OCI-LY3 (cell line): ENCODE data around the gene SRP9.

Experiments
- H2AFZ ChIP-seq: fragments of 200-600, 300-600 bp; shearing (Covaris generic); 2 replicates; pipeline ENCODE4 v1.6.0; 2014; ENCODE audit warnings: antibody characterized with exemption, low read depth, low read length
- H3K27ac ChIP-seq: fragments of 200-600, 300-600 bp; sonication (generic); 2 replicates; pipeline ENCODE4 v1.5.1; 2014; ENCODE audit warnings: mild to moderate bottlenecking, low read length, moderate library complexity, mixed read lengths
- H3K27me3 ChIP-seq: fragments of 200-600, 300-600 bp; sonication (generic); 2 replicates; pipeline ENCODE4 v1.6.1; 2014; ENCODE audit warnings: low read depth, low read length, mixed read lengths
- H3K36me3 ChIP-seq: fragments of 200-600, 300-600 bp; sonication (generic); replicated peaks from 2 replicates; pipeline ENCODE3; 2014; ENCODE audit warnings: low read depth, low read length, mixed read lengths
- H3K4me1 ChIP-seq: fragments of 300-600, 200-600 bp; sonication (generic); 2 replicates; pipeline ENCODE4 v1.6.1; 2014; ENCODE audit warnings: low read length, mixed read lengths
- H3K4me2 ChIP-seq: fragments of 200-600, 300-600 bp; sonication (generic); 2 replicates; pipeline ENCODE4 v1.6.1; 2014; ENCODE audit warnings: low read length, mixed read lengths
- H3K4me3 ChIP-seq: fragments of 300-600, 200-600 bp; sonication (generic); 2 replicates; pipeline ENCODE4 v1.5.1; 2014; ENCODE audit warnings: antibody characterized with exemption, mild to moderate bottlenecking, low read length, moderate library complexity
- H3K79me2 ChIP-seq: fragments of 300-600, 200-600 bp; shearing (Covaris generic); 2 replicates; pipeline ENCODE4 v1.6.1; 2014; ENCODE audit warnings: mild to moderate bottlenecking, low read length, mixed read lengths
- H3K9ac ChIP-seq: fragments of 300-600, 200-600 bp; shearing (Covaris generic); 2 replicates; pipeline ENCODE4 v1.6.0; 2014; ENCODE audit warnings: mild to moderate bottlenecking, low read length, moderate library complexity
- H3K9me3 ChIP-seq: fragments of 200-600, 300-600 bp; shearing (Covaris generic); 2 replicates; pipeline ENCODE4 v1.6.1; 2014; ENCODE audit warnings: low read length, mixed read lengths; ENCODE audit not compliant: insufficient read depth
- H4K20me1 ChIP-seq: fragments of 200-600, 300-600 bp; sonication (generic); 2 replicates; pipeline ENCODE4 v1.6.1; 2016; ENCODE audit warnings: low read length, mixed read lengths; ENCODE audit not compliant: insufficient read depth
- EZH2phosphoT487 ChIP-seq: fragments of 200-600 bp; shearing (Covaris generic); IDR thresholded peaks from 2 replicates; pipeline ENCODE4 v1.6.1; 2018; ENCODE audit warnings: antibody characterized with exemption, mixed run types, low read depth
- TF ChIP-seq, protein P1 (sequence below): fragments of 200-600, 300-600 bp; sonication (generic); IDR thresholded peaks from 2 replicates; pipeline ENCODE4 v1.5.1; 2014; ENCODE audit warnings: antibody characterized with exemption, low read length, low read depth

SRP9 gene

DNA sequence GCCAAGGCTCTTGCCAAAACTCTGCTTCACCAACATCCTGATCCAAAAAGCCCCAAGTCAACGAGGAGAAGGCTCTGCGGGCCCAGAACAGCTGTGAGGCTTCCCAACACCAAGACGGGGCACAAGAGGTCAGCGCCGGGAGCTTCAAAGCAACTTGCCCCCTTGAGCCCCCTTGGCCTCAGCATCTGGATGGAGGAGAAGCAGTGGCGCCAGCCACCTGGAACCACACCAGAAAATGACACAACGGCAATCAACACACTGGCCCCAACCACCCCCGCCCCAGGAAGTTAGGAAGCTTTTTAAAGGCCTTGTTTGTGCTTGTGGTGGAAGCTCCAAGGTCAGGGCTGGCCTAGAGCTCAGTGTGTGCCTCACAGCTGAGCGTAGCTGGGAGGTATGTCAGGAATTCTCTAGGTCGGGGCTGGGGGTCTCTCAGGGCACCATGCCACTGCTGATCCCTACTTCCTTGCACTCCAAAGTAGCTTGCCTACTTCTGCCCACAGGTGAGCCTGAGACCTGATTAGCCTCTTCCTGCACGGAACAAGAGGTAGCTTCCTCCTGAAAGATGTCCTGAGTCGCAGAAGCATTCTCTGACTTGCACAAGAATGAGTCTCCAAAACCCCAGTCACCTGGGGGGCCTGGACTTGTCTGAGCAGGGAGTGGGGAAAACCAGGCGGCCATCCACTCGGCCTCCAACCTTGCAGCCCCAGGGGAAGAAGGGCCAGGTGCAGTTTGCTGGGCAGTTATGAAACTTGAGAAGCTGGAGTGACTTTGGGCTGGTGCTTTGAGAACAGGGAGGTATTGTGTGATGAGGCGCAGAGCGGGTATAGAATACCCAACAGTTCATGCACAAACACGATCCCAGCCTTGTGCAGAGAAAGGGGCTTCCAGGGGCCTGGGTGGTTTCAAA lies 9.7 kb upstream of the SRP9 start:
- no peak overlapping the region for H3K4me2 ChIP-seq
- H3K79me2 ChIP-seq = no peaks in the 10 kb centered on the region
- peaks cover 28% of the 10 kb centered on the region for H3K4me1 ChIP-seq
- TF ChIP-seq, protein P1, sequence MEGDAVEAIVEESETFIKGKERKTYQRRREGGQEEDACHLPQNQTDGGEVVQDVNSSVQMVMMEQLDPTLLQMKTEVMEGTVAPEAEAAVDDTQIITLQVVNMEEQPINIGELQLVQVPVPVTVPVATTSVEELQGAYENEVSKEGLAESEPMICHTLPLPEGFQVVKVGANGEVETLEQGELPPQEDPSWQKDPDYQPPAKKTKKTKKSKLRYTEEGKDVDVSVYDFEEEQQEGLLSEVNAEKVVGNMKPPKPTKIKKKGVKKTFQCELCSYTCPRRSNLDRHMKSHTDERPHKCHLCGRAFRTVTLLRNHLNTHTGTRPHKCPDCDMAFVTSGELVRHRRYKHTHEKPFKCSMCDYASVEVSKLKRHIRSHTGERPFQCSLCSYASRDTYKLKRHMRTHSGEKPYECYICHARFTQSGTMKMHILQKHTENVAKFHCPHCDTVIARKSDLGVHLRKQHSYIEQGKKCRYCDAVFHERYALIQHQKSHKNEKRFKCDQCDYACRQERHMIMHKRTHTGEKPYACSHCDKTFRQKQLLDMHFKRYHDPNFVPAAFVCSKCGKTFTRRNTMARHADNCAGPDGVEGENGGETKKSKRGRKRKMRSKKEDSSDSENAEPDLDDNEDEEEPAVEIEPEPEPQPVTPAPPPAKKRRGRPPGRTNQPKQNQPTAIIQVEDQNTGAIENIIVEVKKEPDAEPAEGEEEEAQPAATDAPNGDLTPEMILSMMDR = no peak
- TF ChIP-seq EZH2phosphoT487 = no peak
- no peaks in the 10 kb centered on the region for H3K27me3 ChIP-seq
- no peaks in the 10 kb centered on the region for H4K20me1 ChIP-seq
- H3K9ac ChIP-seq = no peak overlapping the region
- H3K36me3 ChIP-seq = no peaks in the 10 kb centered on the region
- H2AFZ ChIP-seq = no peak overlapping the region
- H3K9me3 ChIP-seq = no peaks in the 10 kb centered on the region
- no peak overlapping the region for H3K27ac ChIP-seq
- no peak overlapping the region for H3K4me3 ChIP-seq

DNA sequence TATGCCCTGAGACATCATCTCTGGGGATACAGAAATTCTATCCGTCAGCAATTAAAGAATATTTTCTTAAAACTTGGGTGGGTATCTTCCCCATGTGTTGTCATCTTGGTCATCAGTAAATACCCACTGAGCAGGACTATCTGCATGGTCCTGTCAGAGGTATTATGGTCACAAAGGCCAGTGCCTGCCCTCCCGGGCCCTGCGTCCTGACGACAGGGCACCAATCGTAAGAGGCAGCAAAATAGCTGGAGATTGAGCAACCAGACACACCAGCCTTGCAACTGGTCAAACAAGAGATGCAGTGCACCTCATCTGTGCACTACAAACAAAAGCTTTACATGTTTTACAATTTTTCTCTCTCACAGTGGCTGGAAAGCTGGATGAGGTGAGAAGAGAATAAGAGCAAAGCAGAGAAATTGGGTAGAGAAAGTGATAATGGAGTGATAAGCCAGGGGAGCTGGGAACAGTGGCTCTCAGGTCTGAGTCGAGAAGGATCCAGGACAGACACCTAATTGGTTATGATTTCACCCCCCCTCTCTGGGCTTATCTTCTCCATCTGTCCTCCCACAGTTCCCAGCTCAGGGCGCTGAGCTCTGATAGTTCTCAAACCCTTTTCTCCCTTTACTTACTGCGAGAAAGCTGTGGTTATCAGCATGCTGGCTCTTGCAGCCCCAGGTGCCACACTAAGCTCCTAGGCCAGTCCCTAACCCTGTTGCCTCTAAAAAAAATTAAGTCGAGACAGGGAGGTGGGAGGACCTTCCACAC lies 8.8 kb upstream of the SRP9 start:
- no peak overlapping the region for H2AFZ ChIP-seq
- no peaks in the 10 kb centered on the region for H3K79me2 ChIP-seq
- H3K4me1 ChIP-seq = peaks cover 25% of the 10 kb centered on the region
- no peaks in the 10 kb centered on the region for H3K36me3 ChIP-seq
- H3K4me2 ChIP-seq = no peak overlapping the region
- H4K20me1 ChIP-seq = no peaks in the 10 kb centered on the region
- H3K27me3 ChIP-seq = no peaks in the 10 kb centered on the region
- TF ChIP-seq, protein P1 = no peak
- TF ChIP-seq EZH2phosphoT487 = no peak
- no peak overlapping the region for H3K4me3 ChIP-seq
- H3K27ac ChIP-seq = no peak overlapping the region
- no peaks in the 10 kb centered on the region for H3K9me3 ChIP-seq
- H3K9ac ChIP-seq = no peak overlapping the region

- Histone ChIP-seq H2AFZ (no peak overlapping the region), H3K4me2 (no peak overlapping the region), H3K27me3 (no peaks in the 10 kb centered on the region), H3K9ac (no peak overlapping the region), H3K79me2 (no peaks in the 10 kb centered on the region), H4K20me1 (no peaks in the 10 kb centered on the region), H3K4me3 (no peak overlapping the region), H3K36me3 (no peaks in the 10 kb centered on the region), H3K27ac (no peak overlapping the region), H3K4me1 (peaks cover 16% of the 10 kb centered on the region), H3K9me3 (no peaks in the 10 kb centered on the region)
- TF ChIP-seq, protein P1 = no peak
- TF ChIP-seq EZH2phosphoT487 = no peak
These were observed 7.9 kb upstream of the SRP9 start for GRCh38 chr1:225769687-225770086.

GRCh38 chr1:225770561-225771248 lies 6.9 kb upstream of the SRP9 start:
- Histone ChIP-seq H3K4me1 (peaks cover 9% of the 10 kb centered on the region; the same call in 1 of the 2 replicates), H3K4me3 (no peak overlapping the region), H3K27ac (no peak overlapping the region)

More at GRCh38 chr1:225770561-225771248, 6.9 kb upstream of the SRP9 start:
- Histone ChIP-seq H3K9me3 (no peaks in the 10 kb centered on the region), H3K36me3 (no peaks in the 10 kb centered on the region), H3K79me2 (no peaks in the 10 kb centered on the region), H2AFZ (no peak overlapping the region), H3K4me2 (no peak overlapping the region), H4K20me1 (no peaks in the 10 kb centered on the region), H3K27me3 (no peaks in the 10 kb centered on the region), H3K9ac (no peak overlapping the region)
- no peak for TF ChIP-seq EZH2phosphoT487
- TF ChIP-seq, protein P1 = no peak
